Fibroblast of pulmonary artery (primary cell): ENCODE results near the gene RBM15.

Experiments
- DNase-seq: peaks from one replicate; pipeline ENCODE4 v3.0.0-alpha.2; 2010; ENCODE audit warnings: low read depth
- H3K4me3 ChIP-seq: replicated peaks from 2 replicates; pipeline ENCODE4 v1.5.1; 2011; ENCODE audit warnings: low read depth, mild to moderate bottlenecking, control low read depth, low read length, moderate library complexity
- TF ChIP-seq, protein P1 (sequence below): IDR thresholded peaks from 2 replicates; pipeline ENCODE4 v1.5.1; 2011; ENCODE audit warnings: mild to moderate bottlenecking, control low read depth, low read length, inconsistent platforms; ENCODE audit errors: missing control alignments

RBM15 gene

DNA sequence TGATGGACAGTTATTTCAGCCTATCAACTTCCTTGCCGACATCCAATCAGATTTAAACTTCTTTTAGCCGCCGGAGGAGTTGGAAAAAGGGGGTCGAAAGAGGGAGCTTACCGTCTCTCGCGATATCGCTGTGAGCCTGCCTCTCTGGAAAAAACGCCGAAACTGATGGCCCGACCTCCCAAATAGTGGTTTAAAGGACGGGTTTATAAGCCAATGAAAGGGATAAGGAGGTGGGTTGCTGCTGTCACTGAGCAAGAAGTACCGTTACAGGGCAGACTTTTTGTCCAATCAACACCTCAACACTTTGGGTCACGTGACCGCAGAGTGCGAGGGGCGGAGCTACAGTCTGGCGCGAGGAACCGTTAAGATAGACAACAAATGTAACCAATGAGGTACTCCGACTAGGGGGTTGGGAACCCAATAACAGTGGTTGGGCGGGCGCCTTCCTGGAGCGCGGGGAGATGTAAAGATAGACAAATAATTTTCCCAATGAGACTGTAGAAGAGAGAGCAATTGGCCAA lies at the start of gene RBM15:
RBM15 (plus strand) TSS at position 492 of the 521 bp plus-strand sequence; CDS start at position 521, 29 bp downstream.
- peak; percentile 100 for DNase-seq
- H3K4me3 ChIP-seq, result peak within 1 kb of the TSS; percentile 95
- TF ChIP-seq, protein P1, sequence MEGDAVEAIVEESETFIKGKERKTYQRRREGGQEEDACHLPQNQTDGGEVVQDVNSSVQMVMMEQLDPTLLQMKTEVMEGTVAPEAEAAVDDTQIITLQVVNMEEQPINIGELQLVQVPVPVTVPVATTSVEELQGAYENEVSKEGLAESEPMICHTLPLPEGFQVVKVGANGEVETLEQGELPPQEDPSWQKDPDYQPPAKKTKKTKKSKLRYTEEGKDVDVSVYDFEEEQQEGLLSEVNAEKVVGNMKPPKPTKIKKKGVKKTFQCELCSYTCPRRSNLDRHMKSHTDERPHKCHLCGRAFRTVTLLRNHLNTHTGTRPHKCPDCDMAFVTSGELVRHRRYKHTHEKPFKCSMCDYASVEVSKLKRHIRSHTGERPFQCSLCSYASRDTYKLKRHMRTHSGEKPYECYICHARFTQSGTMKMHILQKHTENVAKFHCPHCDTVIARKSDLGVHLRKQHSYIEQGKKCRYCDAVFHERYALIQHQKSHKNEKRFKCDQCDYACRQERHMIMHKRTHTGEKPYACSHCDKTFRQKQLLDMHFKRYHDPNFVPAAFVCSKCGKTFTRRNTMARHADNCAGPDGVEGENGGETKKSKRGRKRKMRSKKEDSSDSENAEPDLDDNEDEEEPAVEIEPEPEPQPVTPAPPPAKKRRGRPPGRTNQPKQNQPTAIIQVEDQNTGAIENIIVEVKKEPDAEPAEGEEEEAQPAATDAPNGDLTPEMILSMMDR, result no peak

GRCh38 chr1:110291241-110292030 lies 47.7 kb upstream of the RBM15 start:
- DNase-seq, result no peak
- TF ChIP-seq, protein P1, result no peak
- no peak overlapping the region for H3K4me3 ChIP-seq

DNA sequence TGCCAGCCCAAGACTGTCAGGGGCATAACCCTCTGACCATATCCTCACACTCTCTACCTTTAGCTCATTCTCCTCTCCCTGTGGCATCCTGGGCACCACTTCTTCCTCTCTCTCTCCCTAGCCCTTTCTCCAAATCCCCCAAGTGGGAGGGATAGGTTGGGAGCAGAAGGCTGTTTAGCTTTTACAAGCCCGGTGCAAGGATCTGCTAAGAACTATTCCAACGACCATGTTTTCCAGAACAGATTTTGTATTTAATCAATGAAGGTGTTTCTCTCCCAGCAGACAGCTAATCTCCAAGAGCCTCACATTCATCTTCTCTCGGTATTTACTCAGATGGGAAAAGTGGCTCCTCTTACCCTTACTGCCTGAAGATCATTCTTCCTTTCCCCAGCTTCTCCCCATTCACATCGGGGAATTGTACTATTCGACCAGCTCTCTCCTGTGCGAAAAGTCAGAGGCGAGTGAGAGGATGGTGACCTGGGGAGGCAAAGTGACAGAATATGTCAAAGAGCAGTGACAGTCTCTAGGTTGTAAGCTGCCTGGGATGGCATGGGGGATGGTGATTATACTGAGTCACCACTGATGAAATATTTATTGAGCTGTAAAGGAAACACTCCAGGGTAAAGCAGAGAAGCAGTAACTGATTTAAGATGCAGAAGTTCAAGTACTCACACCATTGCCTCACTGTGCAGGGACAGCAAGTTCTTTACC lies 47.0 kb upstream of the RBM15 start:
- TF ChIP-seq, protein P1, result no peak
- H3K4me3 ChIP-seq, result no peak overlapping the region
- peak; percentile 28 for DNase-seq

- H3K4me3 ChIP-seq, result no peak overlapping the region
- no peak for DNase-seq
- TF ChIP-seq, protein P1, result no peak
Measured at GRCh38 chr1:110293601-110294104, 45.5 kb upstream of the RBM15 start.

GRCh38 chr1:110294308-110294707 lies 44.9 kb upstream of the RBM15 start:
- DNase-seq, result no peak
- H3K4me3 ChIP-seq, result no peak overlapping the region
- TF ChIP-seq, protein P1, result no peak

- no peak for DNase-seq
- TF ChIP-seq, protein P1, result no peak
- no peak overlapping the region for H3K4me3 ChIP-seq
Measured at GRCh38 chr1:110298991-110299390, 40.2 kb upstream of the RBM15 start.
